SU-DHL-6 (cell line): ENCODE data around the gene BANP.
"Not testable (repeated sequence)": the region's sequence is repeated elsewhere in the genome, so short reads cannot be mapped to it uniquely, and the experiment has no call there.

Experiments
- H2AFZ ChIP-seq: fragments of 200-600 bp; sonication (generic); 2 replicates; pipeline ENCODE4 v1.6.1; 2014; ENCODE audit warnings: low read depth, mild to moderate bottlenecking, moderate library complexity, mixed read lengths, antibody characterized with exemption, low read length; ENCODE audit not compliant: severe bottlenecking
- H3F3A ChIP-seq: fragments of 200-600 bp; shearing (Covaris generic); 2 replicates; pipeline ENCODE4 v1.6.0; 2016; ENCODE audit warnings: antibody characterized with exemption, mild to moderate bottlenecking; ENCODE audit not compliant: insufficient read depth
- H3K27ac ChIP-seq: fragments of 200-600 bp; sonication (generic); 2 replicates; pipeline ENCODE4 v1.5.1; 2016; ENCODE audit warnings: low read depth, mild to moderate bottlenecking, low read length, moderate library complexity, mixed read lengths
- H3K27me3 ChIP-seq: fragments of 200-600 bp; sonication (generic), shearing (Covaris generic); 2 replicates; pipeline ENCODE4 v1.6.0; 2014; ENCODE audit warnings: mild to moderate bottlenecking, low read length
- H3K36me3 ChIP-seq: fragments of 200-600 bp; sonication (generic); 2 replicates; pipeline ENCODE4 v1.6.1; 2014; ENCODE audit warnings: mild to moderate bottlenecking, low read length, mixed read lengths
- H3K4me2 ChIP-seq: fragments of 300-600, 200-600 bp; shearing (Covaris generic), sonication (generic); 2 replicates; pipeline ENCODE4 v1.6.0; 2014; ENCODE audit warnings: low read length, low read depth, mild to moderate bottlenecking; ENCODE audit not compliant: poor library complexity, severe bottlenecking
- H3K4me3 ChIP-seq: fragments of 200-600 bp; sonication (generic); 2 replicates; pipeline ENCODE4 v1.5.1; 2014; ENCODE audit warnings: antibody characterized with exemption, low read length, mild to moderate bottlenecking, mixed read lengths; ENCODE audit not compliant: insufficient read depth, poor library complexity, severe bottlenecking
- H3K79me2 ChIP-seq: fragments of 200-600 bp; sonication (generic); 2 replicates; pipeline ENCODE4 v1.6.1; 2014; ENCODE audit warnings: mild to moderate bottlenecking, low read length, moderate library complexity; ENCODE audit not compliant: insufficient read depth
- H3K9ac ChIP-seq: fragments of 200-600 bp; sonication (generic); 2 replicates; pipeline ENCODE4 v1.7.0; 2014; ENCODE audit warnings: mild to moderate bottlenecking, low read length
- H3K9me2 ChIP-seq: fragments of 200-600 bp; sonication (generic); replicated peaks from 2 replicates; pipeline ENCODE4 v1.6.1; 2014; ENCODE audit warnings: low read length; ENCODE audit not compliant: insufficient read depth
- H3K9me3 ChIP-seq: fragments of 200-600 bp; sonication (generic); 2 replicates; pipeline ENCODE4 v1.6.1; 2014; ENCODE audit warnings: low read length, mixed read lengths; ENCODE audit not compliant: insufficient read depth
- H4K20me1 ChIP-seq: fragments of 200-600 bp; sonication (generic); 2 replicates; pipeline ENCODE4 v1.6.1; 2014; ENCODE audit warnings: low read depth, mild to moderate bottlenecking, antibody characterized with exemption, low read length, moderate library complexity, mixed read lengths
- CTCF ChIP-seq: fragments of 200-600 bp; sonication (generic); IDR thresholded peaks from one replicate; pipeline ENCODE4 v1.5.1; 2017; ENCODE audit warnings: antibody characterized with exemption, mild to moderate bottlenecking, low read length, moderate library complexity; ENCODE audit not compliant: insufficient read depth, poor library complexity, severe bottlenecking
- EZH2phosphoT487 ChIP-seq: fragments of 200-600 bp; sonication (generic), shearing (Covaris generic); conservative IDR thresholded peaks from 2 replicates; pipeline ENCODE4 v1.6.1; 2018; ENCODE audit warnings: mild to moderate bottlenecking, antibody characterized with exemption, low read length, moderate library complexity, mixed read lengths

Gene BANP

GRCh38 chr16:88052661-88053060, 101.4 kb downstream of the BANP start:
- no peaks in the 10 kb centered on the region for H4K20me1 ChIP-seq
- no peaks in the 10 kb centered on the region for H3K27me3 ChIP-seq
- H3K79me2 ChIP-seq: no peaks in the 10 kb centered on the region
- no peaks in the 10 kb centered on the region for H3K9me3 ChIP-seq
- no peak overlapping the region for H3K4me3 ChIP-seq
- no peak overlapping the region for H3K9ac ChIP-seq
- no peaks in the 10 kb centered on the region for H3F3A ChIP-seq
- no peak overlapping the region for H3K4me2 ChIP-seq
- no peak overlapping the region for H2AFZ ChIP-seq
- H3K36me3 ChIP-seq: no peaks in the 10 kb centered on the region
- H3K9me2 ChIP-seq: no peaks in the 10 kb centered on the region
- TF ChIP-seq CTCF (no peak), EZH2phosphoT487 (no peak)
- H3K27ac ChIP-seq: no peak overlapping the region

GRCh38 chr16:88053479-88053878, 102.2 kb downstream of the BANP start:
- H3K9me3 ChIP-seq, H4K20me1 ChIP-seq, H3K9ac ChIP-seq, H3K27ac ChIP-seq, H3K79me2 ChIP-seq, H3F3A ChIP-seq, H3K27me3 ChIP-seq, H3K4me2 ChIP-seq, H3K4me3 ChIP-seq, H3K9me2 ChIP-seq, H2AFZ ChIP-seq, H3K36me3 ChIP-seq: not testable (repeated sequence)

DNA sequence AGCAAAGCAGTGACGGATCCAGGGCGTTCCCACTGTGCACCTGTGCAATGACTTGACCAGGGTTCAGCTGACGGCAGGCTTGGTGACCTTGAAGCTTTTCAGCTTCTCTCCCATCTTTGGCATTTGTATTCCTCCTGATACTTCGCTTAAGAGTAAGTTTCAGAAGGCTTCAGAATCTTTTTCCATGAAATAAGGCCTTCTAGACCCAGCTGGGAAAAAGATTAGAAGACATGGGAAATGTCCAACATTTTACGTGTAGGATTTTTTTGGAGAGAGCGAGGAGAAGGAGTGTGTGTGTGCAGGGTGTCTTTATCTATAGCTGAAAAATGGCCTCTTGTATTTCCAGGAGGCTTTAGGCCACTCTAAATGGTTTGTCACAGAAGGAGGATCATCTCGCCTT, 104.1 kb downstream of the BANP start:
- no peak overlapping the region for H3K4me3 ChIP-seq
- H3F3A ChIP-seq: no peaks in the 10 kb centered on the region
- H3K27ac ChIP-seq: no peak overlapping the region
- no peak overlapping the region for H3K4me2 ChIP-seq
- H4K20me1 ChIP-seq: no peaks in the 10 kb centered on the region
- no peaks in the 10 kb centered on the region for H3K36me3 ChIP-seq
- H3K27me3 ChIP-seq: no peaks in the 10 kb centered on the region
- no peaks in the 10 kb centered on the region for H3K9me2 ChIP-seq
- no peak for TF ChIP-seq EZH2phosphoT487
- TF ChIP-seq CTCF: no peak
- H3K79me2 ChIP-seq: no peaks in the 10 kb centered on the region
- no peak overlapping the region for H2AFZ ChIP-seq
- H3K9me3 ChIP-seq: no peaks in the 10 kb centered on the region
- no peak overlapping the region for H3K9ac ChIP-seq

- Histone ChIP-seq H3K4me3 (no peak overlapping the region), H4K20me1 (no peaks in the 10 kb centered on the region; the same call in 1 of the 2 replicates), H2AFZ (no peak overlapping the region), H3K36me3 (no peaks in the 10 kb centered on the region), H3F3A (no peaks in the 10 kb centered on the region), H3K79me2 (no peaks in the 10 kb centered on the region), H3K27ac (no peak overlapping the region), H3K9ac (no peak overlapping the region), H3K27me3 (no peaks in the 10 kb centered on the region), H3K9me2 (no peaks in the 10 kb centered on the region), H3K9me3 (no peaks in the 10 kb centered on the region), H3K4me2 (no peak overlapping the region)
- TF ChIP-seq EZH2phosphoT487 (no peak), CTCF (no peak)
Observed at GRCh38 chr16:88056212-88056611, 105.0 kb downstream of the BANP start.
